Stomach (tissue), 9 donors: ENCODE measurements around the gene KLF8. TPM values are rescaled to one million over a fixed set of nuclear protein-coding genes. Genes with fewer than 3 reads are reported as not detected.

Source experiments
- DNase-seq, 2 donors: peaks; one replicate each; pipeline versions ENCODE4 v3.0.0 to v3.0.0-alpha.2; 2013 to 2019
- H3K27ac ChIP-seq, 5 donors: fragments of 200-600 bp in 4 of 5; sonication (generic) in 4 of 5; one replicate each; pipeline ENCODE4 v1.5.1; 2013 to 2019; ENCODE audit warnings: mild to moderate bottlenecking in 1 of 5, moderate library complexity in 1 of 5
- H3K27me3 ChIP-seq, 3 donors: fragments of 200-600 bp; sonication (generic); one replicate each; pipeline ENCODE4 v1.5.1; 2017 to 2019; ENCODE audit warnings: mixed run types in 1 of 3
- H3K36me3 ChIP-seq, 4 donors: fragments of 200-600 bp; sonication (generic); 1 replicate in 3 of 4; 2 replicates in 1 of 4; pipeline ENCODE4 v1.5.1; 2016 to 2019
- H3K4me1 ChIP-seq, 4 donors: fragments of 200-600 bp; sonication (generic); one replicate each; pipeline ENCODE4 v1.5.1; 2016 to 2019
- H3K4me3 ChIP-seq, 4 donors: fragments of 200-600 bp; sonication (generic) in 3 of 4; one replicate each; pipeline ENCODE4 v1.5.1; 2016 to 2019; ENCODE audit warnings: mild to moderate bottlenecking in 1 of 4
- H3K9me3 ChIP-seq, 4 donors: fragments of 200-600 bp; sonication (generic); one replicate each; pipeline ENCODE4 v1.5.1; 2016 to 2019
- EP300 ChIP-seq: sonication (generic); formaldehyde crosslinking; IDR thresholded peaks from one replicate; pipeline ENCODE4 v1.6.1; 2017; ENCODE audit warnings: antibody characterized with exemption
- POLR2A ChIP-seq, 4 donors: fragments of 450-650 bp; IDR thresholded peaks; one replicate each; pipeline ENCODE4 v1.6.1; 2016; ENCODE audit warnings: antibody characterized with exemption in 4 of 4, control low read depth in 2 of 4, mild to moderate bottlenecking in 1 of 4, moderate library complexity in 1 of 4
- POLR2AphosphoS5 ChIP-seq, 3 donors: sonication (generic); formaldehyde crosslinking; IDR thresholded peaks; one replicate each; pipeline ENCODE4 v1.6.1; 2016; ENCODE audit warnings: antibody characterized with exemption in 3 of 3
- WGBS, 5 donors: extraction: QIAGEN DNeasy Blood & Tissue Kit in 3 of 5; methylation state at CpG; one replicate each; pipeline versions ENCODE4 v1.1.5 to v1.1.7; 2013 to 2018; 5-methylcytosine and 5-hydroxymethylcytosine counted together
- intact Hi-C: fragments of 100-400 bp; cut with DNase I; formaldehyde crosslinking; loops from one replicate; pipeline ENCODE4 v1.15.1; 2023; ENCODE audit warnings: low total_unique reads
- polyA plus RNA-seq, 3 donors: library from polyadenylated mRNA; stranded (reverse); fragments of 200-250 nt; gene quantifications; one replicate each; pipeline ENCODE4 v1.2.3, GENCODE V29; 2013
- total RNA-seq, 5 donors: library from RNA; depleted of rRNA; stranded (reverse); fragments of >200 nt; gene quantifications; one replicate each; pipeline versions ENCODE4 v1.1.0 to v1.2.3, GENCODE V29; 2014 to 2016
- TF ChIP-seq, protein P1 (sequence below), 7 experiments: fragments of 450-650 bp in 4 of 7; fragments of 200-600 bp in 3 of 7; sonication (generic) in 3 of 7; IDR thresholded peaks; one replicate each; pipeline ENCODE4 v1.5.1; 2016 to 2019; ENCODE audit warnings: antibody characterized with exemption in 7 of 7, control low read depth in 2 of 7, mild to moderate bottlenecking in 1 of 7
- donor health status: healthy with polysubstance abuse.
- donor health status: Bipolar disorder and iron deficiency.
- donor health status: healthy.

The KLF8 gene
- total and polyA plus RNA-seq, 8 donors = 0.29 to 15.2 (median 6.5) TPM

DNA sequence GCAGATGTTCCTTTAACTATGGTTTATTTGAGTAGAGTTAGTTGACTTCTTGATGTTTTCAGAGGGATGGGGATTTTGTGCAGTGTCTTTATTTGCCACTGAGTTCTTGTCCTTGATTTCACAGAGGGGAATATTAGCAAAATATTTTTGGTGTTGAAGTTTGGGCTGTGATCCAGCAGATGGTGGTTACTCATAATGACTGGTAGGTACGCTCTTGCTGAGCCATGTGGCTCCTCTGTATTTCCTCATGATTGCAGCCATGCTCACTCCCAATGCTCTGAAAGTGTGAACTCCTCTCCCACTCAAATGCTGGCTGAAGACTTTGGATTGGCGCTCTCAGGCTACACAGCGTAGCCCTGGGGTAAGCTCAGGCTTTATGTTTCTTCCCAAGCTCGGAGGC, 77.7 kb downstream of the KLF8 start:
- no peak overlapping the region for H3K4me3 ChIP-seq
- DNase-seq = no peak
- no peak overlapping the region for H3K27ac ChIP-seq
- peaks cover 0 to 4% (median 0%) of the 10 kb centered on the region in 3 donors for H3K27me3 ChIP-seq
- whole genome bisulfite sequencing, 5 donors = 59 to 84% (median 73%) methylated on average over 3 to 4 of the region's 4 CpGs
- no peak for TF ChIP-seq EP300
- TF ChIP-seq POLR2AphosphoS5 (IDR thresholded peaks at IDR 0.05) = no peak
- TF ChIP-seq, protein P1, sequence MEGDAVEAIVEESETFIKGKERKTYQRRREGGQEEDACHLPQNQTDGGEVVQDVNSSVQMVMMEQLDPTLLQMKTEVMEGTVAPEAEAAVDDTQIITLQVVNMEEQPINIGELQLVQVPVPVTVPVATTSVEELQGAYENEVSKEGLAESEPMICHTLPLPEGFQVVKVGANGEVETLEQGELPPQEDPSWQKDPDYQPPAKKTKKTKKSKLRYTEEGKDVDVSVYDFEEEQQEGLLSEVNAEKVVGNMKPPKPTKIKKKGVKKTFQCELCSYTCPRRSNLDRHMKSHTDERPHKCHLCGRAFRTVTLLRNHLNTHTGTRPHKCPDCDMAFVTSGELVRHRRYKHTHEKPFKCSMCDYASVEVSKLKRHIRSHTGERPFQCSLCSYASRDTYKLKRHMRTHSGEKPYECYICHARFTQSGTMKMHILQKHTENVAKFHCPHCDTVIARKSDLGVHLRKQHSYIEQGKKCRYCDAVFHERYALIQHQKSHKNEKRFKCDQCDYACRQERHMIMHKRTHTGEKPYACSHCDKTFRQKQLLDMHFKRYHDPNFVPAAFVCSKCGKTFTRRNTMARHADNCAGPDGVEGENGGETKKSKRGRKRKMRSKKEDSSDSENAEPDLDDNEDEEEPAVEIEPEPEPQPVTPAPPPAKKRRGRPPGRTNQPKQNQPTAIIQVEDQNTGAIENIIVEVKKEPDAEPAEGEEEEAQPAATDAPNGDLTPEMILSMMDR (IDR thresholded peaks at IDR 0.05) = no peak
- TF ChIP-seq POLR2A (IDR thresholded peaks at IDR 0.05) = no peak
- peaks cover 0 to 11% (median 5%) of the 10 kb centered on the region in 4 donors for H3K9me3 ChIP-seq
- H3K4me1 ChIP-seq = no peaks in the 10 kb centered on the region
- H3K36me3 ChIP-seq = no peaks in the 10 kb centered on the region
- intact Hi-C loops = no loop called here

DNA sequence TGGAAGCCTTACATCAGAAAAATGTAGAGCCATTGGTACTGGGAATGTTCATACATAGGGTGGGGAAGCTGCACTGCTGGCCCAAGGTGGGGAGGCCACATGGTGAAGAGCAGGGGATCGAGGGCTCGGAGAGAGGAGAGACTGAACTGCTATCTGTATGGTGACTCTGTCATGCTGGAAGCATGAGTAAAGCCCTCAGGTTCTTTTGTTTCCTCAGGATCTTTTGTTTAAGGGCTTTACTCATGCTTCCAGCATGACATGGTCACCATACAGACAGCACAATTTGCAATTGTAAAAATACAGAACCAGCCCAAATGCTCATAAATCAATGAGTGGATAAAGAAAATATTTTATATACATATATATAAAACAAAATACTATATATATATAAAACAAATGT, 78.4 kb downstream of the KLF8 start:
- DNase-seq = no peak
- WGBS, 5 donors = 79 to 100% (median 88%) methylated on average over 2 of the region's 2 CpGs
- no peak overlapping the region for H3K27ac ChIP-seq
- H3K9me3 ChIP-seq = peaks cover 0 to 9% (median 5%) of the 10 kb centered on the region in 4 donors
- intact Hi-C loops = no loop called here
- H3K36me3 ChIP-seq = no peaks in the 10 kb centered on the region
- TF ChIP-seq POLR2A (IDR thresholded peaks at IDR 0.05) (no peak), EP300 (no peak), POLR2AphosphoS5 (IDR thresholded peaks at IDR 0.05) (no peak)
- TF ChIP-seq, protein P1 (IDR thresholded peaks at IDR 0.05) = no peak
- peaks cover 0 to 4% (median 0%) of the 10 kb centered on the region in 3 donors for H3K27me3 ChIP-seq
- no peaks in the 10 kb centered on the region for H3K4me1 ChIP-seq
- H3K4me3 ChIP-seq = no peak overlapping the region

DNA sequence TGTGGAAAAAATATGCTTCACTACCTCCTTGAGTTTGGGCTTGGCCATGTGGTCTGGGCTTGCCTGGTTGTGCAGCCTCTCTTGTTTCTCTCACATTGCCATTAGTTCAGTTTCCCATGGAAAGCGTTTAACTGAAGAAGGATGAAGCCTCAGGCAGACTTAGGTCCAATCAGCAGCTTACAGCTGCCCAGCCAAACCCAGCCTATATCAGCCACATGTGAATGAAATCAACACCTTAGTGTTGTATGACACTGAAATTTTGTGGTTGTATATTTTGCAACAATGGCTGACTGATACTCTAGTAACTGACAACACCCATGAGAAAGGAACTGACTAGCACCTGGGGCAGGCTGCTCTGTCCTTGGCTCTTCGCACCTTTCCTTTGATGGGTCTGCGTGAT, 81.2 kb downstream of the KLF8 start:
- no peaks in the 10 kb centered on the region for H3K4me1 ChIP-seq
- no peak overlapping the region for H3K27ac ChIP-seq
- WGBS, 5 donors = 76 to 95% (median 81%) methylated on average over 3 of the region's 3 CpGs
- TF ChIP-seq EP300 = no peak
- no peak for TF ChIP-seq POLR2A (IDR thresholded peaks at IDR 0.05)
- no peak for TF ChIP-seq POLR2AphosphoS5 (IDR thresholded peaks at IDR 0.05)
- TF ChIP-seq, protein P1 (IDR thresholded peaks at IDR 0.05) = no peak
- intact Hi-C loops = no loop called here
- peaks cover 0 to 5% (median 0%) of the 10 kb centered on the region in 4 donors for H3K9me3 ChIP-seq
- no peaks in the 10 kb centered on the region for H3K36me3 ChIP-seq
- no peak overlapping the region for H3K4me3 ChIP-seq
- no peak for DNase-seq
- peaks cover 0 to 4% (median 0%) of the 10 kb centered on the region in 3 donors for H3K27me3 ChIP-seq

DNA sequence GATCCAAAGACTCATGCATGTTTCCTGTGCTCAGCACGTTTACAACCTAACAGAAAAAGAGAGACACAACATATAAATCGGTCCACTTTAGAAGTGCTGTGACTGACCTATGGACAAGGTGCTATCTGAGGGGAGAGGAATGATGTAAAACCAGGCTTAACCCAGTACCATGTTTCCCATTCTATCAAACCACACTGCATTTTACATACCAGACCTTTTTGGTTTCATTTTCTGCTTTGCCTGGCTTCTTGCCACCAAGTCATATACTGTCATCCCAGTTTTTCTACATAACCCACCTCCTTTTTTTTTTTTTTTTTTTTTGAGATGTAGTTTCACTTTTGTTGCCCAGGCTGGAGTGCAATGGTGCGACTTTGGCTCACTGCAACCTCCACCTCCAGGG, 82.2 kb downstream of the KLF8 start:
- Histone ChIP-seq H3K27me3 (peaks cover 0 to 4% (median 0%) of the 10 kb centered on the region in 3 donors), H3K9me3 (peaks cover 0 to 9% (median 0%) of the 10 kb centered on the region in 4 donors), H3K36me3 (no peaks in the 10 kb centered on the region), H3K4me1 (no peaks in the 10 kb centered on the region), H3K4me3 (no peak overlapping the region), H3K27ac (no peak overlapping the region)
- WGBS, 5 donors = 55 to 82% (median 58%) methylated on average over 2 to 3 of the region's 3 CpGs
- intact Hi-C loops = no loop called here
- TF ChIP-seq, protein P1 (IDR thresholded peaks at IDR 0.05) = no peak
- TF ChIP-seq EP300 = no peak
- no peak for TF ChIP-seq POLR2AphosphoS5 (IDR thresholded peaks at IDR 0.05)
- no peak for TF ChIP-seq POLR2A (IDR thresholded peaks at IDR 0.05)
- DNase-seq = no peak
